ENCODE results near the gene PHRF1.

Gene PHRF1

GRCh38 chr11:617912-618682, 41.8 kb downstream of the PHRF1 start:
- peaks cover 11% of the 10 kb centered on the region for H3K4me1 ChIP-seq (ENCODE audit: insufficient read depth, low read length)
- H3K9me3 ChIP-seq (ENCODE audit: low read length), result no peaks in the 10 kb centered on the region
- peaks cover 12% of the 10 kb centered on the region for H3K36me3 ChIP-seq (ENCODE audit: insufficient read depth, low read length)
- H3K27me3 ChIP-seq (ENCODE audit: insufficient read depth, low read length), result no peaks in the 10 kb centered on the region
- no peak overlapping the region for H3K4me3 ChIP-seq (ENCODE audit: low read length)
- no peak overlapping the region for H2AFZ ChIP-seq (ENCODE audit: low read depth, low read length)

GRCh38 chr11:618856-619627, 42.8 kb downstream of the PHRF1 start:
- no peaks in the 10 kb centered on the region for H3K9me3 ChIP-seq (ENCODE audit: low read length)
- no peak overlapping the region for H3K4me3 ChIP-seq (ENCODE audit: low read length)
- no peak overlapping the region for H2AFZ ChIP-seq (ENCODE audit: low read depth, low read length)
- peaks cover 9% of the 10 kb centered on the region for H3K36me3 ChIP-seq (ENCODE audit: insufficient read depth, low read length)
- H3K27me3 ChIP-seq (ENCODE audit: insufficient read depth, low read length), result no peaks in the 10 kb centered on the region
- peaks cover 9% of the 10 kb centered on the region for H3K4me1 ChIP-seq (ENCODE audit: insufficient read depth, low read length)

GRCh38 chr11:619628-620050, 43.4 kb downstream of the PHRF1 start:
- Histone ChIP-seq H3K9me3 (ENCODE audit: low read length) (no peaks in the 10 kb centered on the region), H2AFZ (ENCODE audit: low read depth, low read length) (no peak overlapping the region), H3K36me3 (ENCODE audit: insufficient read depth, low read length) (peaks cover 9% of the 10 kb centered on the region), H3K4me3 (ENCODE audit: low read length) (no peak overlapping the region), H3K4me1 (ENCODE audit: insufficient read depth, low read length) (peaks cover 9% of the 10 kb centered on the region), H3K27me3 (ENCODE audit: insufficient read depth, low read length) (no peaks in the 10 kb centered on the region)

DNA sequence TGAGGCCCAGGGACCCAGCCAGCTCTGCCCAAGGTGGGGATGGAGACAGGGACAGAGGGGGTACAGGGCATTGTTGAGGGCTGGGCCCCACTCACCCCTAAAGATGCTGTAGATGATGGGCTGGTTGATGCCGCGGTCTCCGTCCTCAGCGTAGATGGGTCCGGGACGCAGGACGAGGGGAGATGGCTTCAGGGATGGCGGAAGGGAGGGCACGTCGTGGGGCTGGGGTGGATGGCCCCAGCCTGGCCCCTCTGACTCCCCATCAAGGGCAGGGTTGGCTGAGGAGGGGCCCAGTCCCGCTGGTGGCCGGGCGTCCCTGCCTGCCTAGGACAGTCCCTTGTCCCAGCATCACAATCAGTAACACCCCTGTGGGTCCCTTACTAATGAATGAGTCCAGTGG, 43.9 kb downstream of the PHRF1 start:
- peaks cover 6% of the 10 kb centered on the region for H3K4me1 ChIP-seq (ENCODE audit: insufficient read depth, low read length)
- H3K36me3 ChIP-seq (ENCODE audit: insufficient read depth, low read length), result peaks cover 9% of the 10 kb centered on the region
- no peaks in the 10 kb centered on the region for H3K9me3 ChIP-seq (ENCODE audit: low read length)
- H3K4me3 ChIP-seq (ENCODE audit: low read length), result no peak overlapping the region
- no peaks in the 10 kb centered on the region for H3K27me3 ChIP-seq (ENCODE audit: insufficient read depth, low read length)
- H2AFZ ChIP-seq (ENCODE audit: low read depth, low read length), result no peak overlapping the region

DNA sequence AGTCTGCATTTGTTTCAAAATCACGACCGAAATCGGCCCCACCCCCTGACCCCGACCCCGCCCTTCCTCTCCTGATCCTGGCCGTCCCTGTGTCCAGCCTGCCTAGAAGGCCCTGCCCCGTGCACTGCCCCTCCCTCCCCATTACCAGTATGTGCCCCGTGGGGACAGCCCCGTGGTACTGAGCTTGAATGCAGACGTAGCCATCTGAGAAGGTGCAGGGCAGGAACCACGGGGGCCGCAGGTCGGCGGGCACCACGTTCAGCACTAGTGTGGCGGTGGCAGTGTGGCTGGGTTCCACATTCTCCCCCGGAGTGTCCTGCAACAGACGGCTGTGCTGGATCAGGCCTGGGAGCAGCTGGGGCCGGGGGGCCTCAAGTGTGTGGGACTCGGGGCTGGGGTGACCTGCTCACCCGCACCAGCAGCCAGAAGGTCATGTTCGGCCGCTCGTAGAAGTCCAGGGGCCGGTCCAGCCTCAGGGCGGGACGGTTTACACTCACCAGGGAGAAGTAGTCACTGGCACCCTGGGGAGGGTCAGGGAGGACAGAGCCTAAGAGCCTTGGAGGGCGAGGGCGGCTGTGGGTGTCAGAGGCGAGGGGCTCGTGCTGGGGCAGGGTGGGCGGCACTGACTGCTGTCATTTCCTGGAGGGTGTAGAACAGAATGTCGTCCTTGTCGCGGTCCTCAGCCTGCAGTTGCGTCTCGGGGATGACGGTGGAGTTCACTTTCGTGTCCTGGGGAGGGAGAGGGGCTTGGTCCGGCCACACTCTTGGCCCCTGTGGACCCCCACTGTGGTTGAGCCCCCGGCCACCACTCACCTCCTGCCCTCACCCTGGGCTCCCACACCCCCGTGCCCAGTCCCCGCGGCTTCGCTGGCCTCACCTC, 44.9 kb downstream of the PHRF1 start:
- Histone ChIP-seq H3K4me3 (ENCODE audit: low read length) (no peak overlapping the region), H3K9me3 (ENCODE audit: low read length) (no peaks in the 10 kb centered on the region), H3K27me3 (ENCODE audit: insufficient read depth, low read length) (no peaks in the 10 kb centered on the region), H2AFZ (ENCODE audit: low read depth, low read length) (no peak overlapping the region), H3K4me1 (ENCODE audit: insufficient read depth, low read length) (peaks cover under 1% of the 10 kb centered on the region), H3K36me3 (ENCODE audit: insufficient read depth, low read length) (peaks cover 9% of the 10 kb centered on the region)

DNA sequence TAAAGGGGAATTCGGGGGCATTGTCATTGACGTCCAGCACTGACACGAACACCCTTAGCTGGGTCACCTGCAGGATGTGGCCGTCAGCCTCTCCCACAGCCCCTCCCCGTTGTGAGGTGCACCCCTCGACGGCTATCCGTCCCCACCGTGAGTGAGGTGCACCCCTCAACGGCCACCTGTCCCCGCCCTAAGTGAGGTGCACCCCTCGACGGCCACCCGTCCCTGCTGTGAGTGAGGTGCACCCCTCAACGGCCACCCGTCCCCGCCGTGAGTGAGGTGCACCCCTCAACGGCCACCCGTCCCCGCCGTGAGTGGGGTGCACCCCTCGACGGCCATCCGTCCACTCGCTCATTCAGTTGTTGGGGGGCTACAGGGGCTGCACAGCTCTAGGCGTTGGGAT, 45.6 kb downstream of the PHRF1 start:
- Histone ChIP-seq H3K36me3 (ENCODE audit: insufficient read depth, low read length) (peaks cover 9% of the 10 kb centered on the region), H3K27me3 (ENCODE audit: insufficient read depth, low read length) (no peaks in the 10 kb centered on the region), H3K4me3 (ENCODE audit: low read length) (no peak overlapping the region), H3K4me1 (ENCODE audit: insufficient read depth, low read length) (no peaks in the 10 kb centered on the region), H3K9me3 (ENCODE audit: low read length) (no peaks in the 10 kb centered on the region), H2AFZ (ENCODE audit: low read depth, low read length) (no peak overlapping the region)

- no peak overlapping the region for H2AFZ ChIP-seq (ENCODE audit: low read depth, low read length)
- H3K9me3 ChIP-seq (ENCODE audit: low read length), result no peaks in the 10 kb centered on the region
- H3K4me1 ChIP-seq (ENCODE audit: insufficient read depth, low read length), result no peaks in the 10 kb centered on the region
- no peaks in the 10 kb centered on the region for H3K27me3 ChIP-seq (ENCODE audit: insufficient read depth, low read length)
- H3K4me3 ChIP-seq (ENCODE audit: low read length), result no peak overlapping the region
- peaks cover 2% of the 10 kb centered on the region for H3K36me3 ChIP-seq (ENCODE audit: insufficient read depth, low read length)
Measured at GRCh38 chr11:623349-623869, 47.1 kb downstream of the PHRF1 start.

DNA sequence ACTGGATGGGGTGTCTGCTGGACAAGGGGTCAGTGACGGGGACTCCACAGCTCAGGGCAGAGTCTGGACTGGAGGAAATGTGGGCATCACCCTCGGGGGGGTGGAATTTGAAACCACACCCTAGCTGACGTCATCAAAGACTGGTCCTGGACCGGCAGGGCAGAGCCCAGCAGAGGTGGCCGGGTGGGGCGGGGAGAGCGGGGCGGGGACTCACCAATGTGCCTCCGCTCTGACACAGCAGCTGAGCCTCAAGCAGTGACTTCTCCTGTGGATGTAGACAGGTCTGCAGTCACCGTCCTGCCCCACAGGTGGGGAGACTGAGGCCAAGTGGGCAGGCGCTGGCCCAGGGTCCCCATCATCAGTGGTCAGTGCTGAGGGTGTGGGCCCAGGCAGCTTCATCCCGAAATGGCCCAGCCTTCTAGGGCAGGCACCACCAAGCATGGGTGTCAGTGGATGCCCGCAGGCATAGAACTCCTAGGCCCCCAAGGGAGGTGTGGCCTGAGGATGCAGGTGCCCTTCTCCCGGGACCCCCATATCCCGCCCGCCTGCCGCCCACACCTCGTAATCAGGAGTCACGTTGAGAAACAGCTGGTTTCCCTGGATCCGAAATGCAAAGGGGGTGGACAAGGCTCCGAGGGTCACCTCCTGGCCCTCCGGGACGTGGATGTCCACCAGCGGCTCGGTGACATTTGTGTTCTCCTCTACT, 47.9 kb downstream of the PHRF1 start:
- H3K4me1 ChIP-seq (ENCODE audit: insufficient read depth, low read length), result no peaks in the 10 kb centered on the region
- H3K9me3 ChIP-seq (ENCODE audit: low read length), result no peaks in the 10 kb centered on the region
- H3K36me3 ChIP-seq (ENCODE audit: insufficient read depth, low read length), result peaks cover under 1% of the 10 kb centered on the region
- no peaks in the 10 kb centered on the region for H3K27me3 ChIP-seq (ENCODE audit: insufficient read depth, low read length)
- H3K4me3 ChIP-seq (ENCODE audit: low read length), result no peak overlapping the region
- H2AFZ ChIP-seq (ENCODE audit: low read depth, low read length), result no peak overlapping the region

- H2AFZ ChIP-seq (ENCODE audit: low read depth, low read length), result no peak within 1 kb of the TSS
- no peaks in the 10 kb centered on the region for H3K9me3 ChIP-seq (ENCODE audit: low read length)
- H3K36me3 ChIP-seq (ENCODE audit: insufficient read depth, low read length), result no peaks in the 10 kb centered on the region
- no peaks in the 10 kb centered on the region for H3K27me3 ChIP-seq (ENCODE audit: insufficient read depth, low read length)
- H3K4me1 ChIP-seq (ENCODE audit: insufficient read depth, low read length), result no peaks in the 10 kb centered on the region
- no peak within 1 kb of the TSS for H3K4me3 ChIP-seq (ENCODE audit: low read length)
Measured at GRCh38 chr11:624705-625635, 48.7 kb downstream of the PHRF1 start, which contains the start of gene CDHR5. TSS of gene CDHR5 (minus strand) at chr11:624955. CDS start at chr11:624902, 53 bp downstream.

DNA sequence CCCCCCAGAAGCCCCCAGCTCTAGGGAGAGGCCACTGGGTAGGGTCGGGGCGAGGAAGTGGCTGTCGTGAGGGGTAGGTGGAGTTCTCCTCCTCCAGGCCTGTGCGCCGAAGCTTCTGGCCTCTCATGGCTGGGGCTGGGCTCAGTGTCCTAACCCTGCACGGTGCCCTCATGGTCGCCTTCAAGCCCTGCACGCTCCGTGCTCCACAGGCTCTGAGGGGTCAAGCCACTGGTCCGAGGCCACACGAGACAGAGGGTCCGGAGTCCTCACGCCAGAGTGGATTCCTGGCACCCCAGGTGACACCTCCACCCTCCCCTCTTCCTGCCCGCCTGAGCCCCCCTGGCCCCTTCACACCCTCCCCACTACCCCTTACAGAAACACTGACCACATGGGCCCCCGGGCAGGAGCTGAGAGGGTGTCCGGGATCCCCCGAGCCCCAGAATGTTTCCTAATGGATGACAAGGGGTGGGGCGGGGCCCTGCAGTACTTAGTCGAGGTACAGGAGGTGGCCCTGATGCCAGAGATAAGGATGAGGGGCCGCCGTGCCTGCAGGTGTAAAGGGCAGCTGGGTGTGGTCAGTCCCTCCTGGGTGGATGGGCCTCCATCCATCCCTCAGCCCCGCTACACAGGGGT, 49.5 kb downstream of the PHRF1 start:
- Histone ChIP-seq H3K36me3 (ENCODE audit: insufficient read depth, low read length) (no peaks in the 10 kb centered on the region), H3K27me3 (ENCODE audit: insufficient read depth, low read length) (no peaks in the 10 kb centered on the region), H2AFZ (ENCODE audit: low read depth, low read length) (no peak overlapping the region), H3K4me3 (ENCODE audit: low read length) (no peak overlapping the region), H3K4me1 (ENCODE audit: insufficient read depth, low read length) (no peaks in the 10 kb centered on the region), H3K9me3 (ENCODE audit: low read length) (no peaks in the 10 kb centered on the region)

Measured in neuron (in vitro differentiated cells).